Fibroblast of lung (primary cell): ENCODE measurements around the gene KRTAP19-7. TPM values are rescaled to one million over a fixed set of nuclear protein-coding genes. Genes with fewer than 3 reads are reported as not detected.

Experiments used
- DNase-seq, 2 donors: peaks; one replicate each; pipeline versions ENCODE4 v3.0.0 to v3.0.0-alpha.2; 2010; ENCODE audit warnings: low read depth in 2 of 2
- H2AFZ ChIP-seq: 2 replicates; pipeline ENCODE4 v1.5.1; 2012; ENCODE audit warnings: low read length, control low read depth, inconsistent platforms
- H3K27ac ChIP-seq: 2 replicates; pipeline ENCODE4 v1.5.1; 2011; ENCODE audit warnings: low read length, control low read depth; ENCODE audit not compliant: insufficient read depth
- H3K27me3 ChIP-seq: 2 replicates; pipeline ENCODE4 v1.5.1; 2011; ENCODE audit warnings: mild to moderate bottlenecking, low read length; ENCODE audit not compliant: control insufficient read depth, insufficient read depth
- H3K36me3 ChIP-seq: 2 replicates; pipeline ENCODE4 v1.5.1; 2011; ENCODE audit warnings: low read length; ENCODE audit not compliant: control insufficient read depth, insufficient read depth
- H3K4me1 ChIP-seq: 2 replicates; pipeline ENCODE4 v1.5.1; 2011; ENCODE audit warnings: low read length; ENCODE audit not compliant: control insufficient read depth, insufficient read depth; ENCODE audit errors: extremely low read depth
- H3K4me2 ChIP-seq: 2 replicates; pipeline ENCODE4 v1.5.1; 2011; ENCODE audit warnings: low read length, control low read depth; ENCODE audit not compliant: insufficient read depth; ENCODE audit errors: extremely low read depth
- H3K4me3 ChIP-seq, 4 experiments: fragments of 200-600 bp in 1 of 4; sonication (generic) in 1 of 4; replicated peaks in 1 of 4; 2 replicates each; pipeline ENCODE4 v1.5.1; 2011 to 2016; ENCODE audit warnings: low read length in 4 of 4, low read depth in 3 of 4, mild to moderate bottlenecking in 3 of 4, control low read depth in 2 of 4, inconsistent platforms in 1 of 4, mixed read lengths in 1 of 4; ENCODE audit not compliant: insufficient read depth in 1 of 4; ENCODE audit errors: control extremely low read depth in 1 of 4
- H3K79me2 ChIP-seq: 2 replicates; pipeline ENCODE4 v1.5.1; 2012; ENCODE audit warnings: mild to moderate bottlenecking, low read length, inconsistent platforms; ENCODE audit not compliant: control insufficient read depth, insufficient read depth
- H3K9ac ChIP-seq: 2 replicates; pipeline ENCODE4 v1.5.1; 2011; ENCODE audit warnings: mild to moderate bottlenecking, low read length, control low read depth; ENCODE audit not compliant: insufficient read depth
- H3K9me3 ChIP-seq: 2 replicates; pipeline ENCODE4 v1.5.1; 2012; ENCODE audit warnings: low read depth, low read length; ENCODE audit not compliant: control insufficient read depth, insufficient read depth
- H4K20me1 ChIP-seq: 2 replicates; pipeline ENCODE4 v1.5.1; 2011; ENCODE audit warnings: low read length; ENCODE audit not compliant: control insufficient read depth, insufficient read depth; ENCODE audit errors: extremely low read depth
- EZH2 ChIP-seq: IDR thresholded peaks from 2 replicates; pipeline ENCODE4 v1.5.1; 2012; ENCODE audit warnings: low read length, control low read depth, mild to moderate bottlenecking; ENCODE audit errors: missing control alignments
- polyA plus RNA-seq, 2 donors: library from polyadenylated mRNA; depleted of rRNA in 1 of 2; stranded (reverse) in 1 of 2; unstranded in 1 of 2; fragments of >200 nt; gene quantifications; 2 replicates each; pipeline ENCODE4 v1.2.1, GENCODE V29; 2011 to 2012; ENCODE audit warnings: missing spikeins in 1 of 2
- total RNA-seq: library from RNA; depleted of rRNA; stranded (reverse); fragments of >200 nt; gene quantifications from 2 replicates; pipeline ENCODE4 v1.2.1, GENCODE V29; 2014
- TF ChIP-seq, protein P1 (sequence below), 2 donors: IDR thresholded peaks in 1 of 2; conservative IDR thresholded peaks in 1 of 2; 1 replicate in 1 of 2; 2 replicates in 1 of 2; pipeline ENCODE4 v1.5.1; 2011 to 2012; ENCODE audit warnings: low read length in 2 of 2, control low read depth in 1 of 2, inconsistent platforms in 1 of 2, low read depth in 1 of 2, mild to moderate bottlenecking in 1 of 2

The KRTAP19-7 gene
- total and polyA plus RNA-seq, 2 donors (not counting 1 experiment from before 2014, with no cell fraction given): not detected

DNA sequence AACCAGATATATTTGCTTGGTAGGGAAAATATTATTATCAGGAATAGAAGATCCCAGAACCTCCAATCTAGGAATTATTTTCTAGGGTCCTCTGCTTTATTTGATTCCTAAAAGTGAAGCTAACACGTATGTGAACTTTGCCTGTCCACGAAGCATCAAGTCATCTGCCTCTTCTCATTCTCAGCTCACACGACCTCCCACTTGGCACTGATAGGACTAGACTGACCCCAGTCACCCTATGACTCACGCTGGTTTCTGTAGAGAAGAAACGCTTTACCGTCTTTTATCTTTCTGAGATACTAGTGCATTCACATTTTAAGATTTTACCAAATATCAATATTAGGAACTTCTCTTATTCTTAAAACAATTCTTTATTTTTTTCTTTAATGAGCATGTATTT, 2.0 kb upstream of the KRTAP19-7 start:
- H3K9me3 ChIP-seq: no peaks in the 10 kb centered on the region
- no peak for DNase-seq
- no peak overlapping the region for H3K27ac ChIP-seq
- no peaks in the 10 kb centered on the region for H3K36me3 ChIP-seq
- no peak for TF ChIP-seq EZH2
- H3K79me2 ChIP-seq: no peaks in the 10 kb centered on the region
- no peak overlapping the region for H3K4me2 ChIP-seq
- no peaks in the 10 kb centered on the region for H4K20me1 ChIP-seq
- no peak overlapping the region for H2AFZ ChIP-seq
- H3K9ac ChIP-seq: no peak overlapping the region
- no peak overlapping the region for H3K4me3 ChIP-seq
- H3K4me1 ChIP-seq: no peaks in the 10 kb centered on the region
- no peaks in the 10 kb centered on the region for H3K27me3 ChIP-seq

DNA sequence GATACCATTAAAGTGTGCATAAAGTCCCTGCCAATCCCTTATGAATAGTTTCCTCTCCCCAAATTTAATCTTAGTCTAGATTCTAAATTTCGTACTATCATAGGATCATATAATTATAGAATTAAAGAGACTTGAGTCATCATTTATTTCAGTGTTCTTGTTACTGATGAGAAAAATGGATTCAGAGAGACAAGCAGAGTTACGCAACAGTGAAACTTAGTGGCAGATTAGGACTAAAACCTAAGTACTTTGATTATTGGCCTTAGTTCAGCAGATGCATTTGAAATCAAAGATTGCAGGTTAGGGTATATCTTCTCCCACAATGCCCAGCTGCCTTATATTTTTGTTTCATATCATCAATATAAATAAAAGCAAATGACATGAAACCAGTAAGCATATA, 843 bp upstream of the KRTAP19-7 start:
- no peaks in the 10 kb centered on the region for H3K79me2 ChIP-seq
- TF ChIP-seq EZH2: no peak
- TF ChIP-seq, protein P1, sequence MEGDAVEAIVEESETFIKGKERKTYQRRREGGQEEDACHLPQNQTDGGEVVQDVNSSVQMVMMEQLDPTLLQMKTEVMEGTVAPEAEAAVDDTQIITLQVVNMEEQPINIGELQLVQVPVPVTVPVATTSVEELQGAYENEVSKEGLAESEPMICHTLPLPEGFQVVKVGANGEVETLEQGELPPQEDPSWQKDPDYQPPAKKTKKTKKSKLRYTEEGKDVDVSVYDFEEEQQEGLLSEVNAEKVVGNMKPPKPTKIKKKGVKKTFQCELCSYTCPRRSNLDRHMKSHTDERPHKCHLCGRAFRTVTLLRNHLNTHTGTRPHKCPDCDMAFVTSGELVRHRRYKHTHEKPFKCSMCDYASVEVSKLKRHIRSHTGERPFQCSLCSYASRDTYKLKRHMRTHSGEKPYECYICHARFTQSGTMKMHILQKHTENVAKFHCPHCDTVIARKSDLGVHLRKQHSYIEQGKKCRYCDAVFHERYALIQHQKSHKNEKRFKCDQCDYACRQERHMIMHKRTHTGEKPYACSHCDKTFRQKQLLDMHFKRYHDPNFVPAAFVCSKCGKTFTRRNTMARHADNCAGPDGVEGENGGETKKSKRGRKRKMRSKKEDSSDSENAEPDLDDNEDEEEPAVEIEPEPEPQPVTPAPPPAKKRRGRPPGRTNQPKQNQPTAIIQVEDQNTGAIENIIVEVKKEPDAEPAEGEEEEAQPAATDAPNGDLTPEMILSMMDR (conservative IDR thresholded peaks at IDR 0.05 in 1 of 2, IDR thresholded peaks at IDR 0.05 in 1 of 2; ENCODE audit: low read depth in 1 of 2, low read length in 2 of 2): no peak
- no peaks in the 10 kb centered on the region for H3K4me1 ChIP-seq
- no peaks in the 10 kb centered on the region for H3K27me3 ChIP-seq
- no peak overlapping the region for H3K27ac ChIP-seq
- no peaks in the 10 kb centered on the region for H3K9me3 ChIP-seq
- H3K36me3 ChIP-seq: no peaks in the 10 kb centered on the region
- no peaks in the 10 kb centered on the region for H4K20me1 ChIP-seq
- H2AFZ ChIP-seq: no peak overlapping the region
- H3K9ac ChIP-seq: no peak overlapping the region
- no peak overlapping the region for H3K4me2 ChIP-seq
- DNase-seq: no peak
- no peak overlapping the region for H3K4me3 ChIP-seq

GRCh38 chr21:30555095-30555494, 6.0 kb downstream of the KRTAP19-7 start:
- Histone ChIP-seq H3K4me3 (no peak overlapping the region), H3K27me3 (no peaks in the 10 kb centered on the region), H3K4me1 (no peaks in the 10 kb centered on the region), H2AFZ (no peak overlapping the region), H3K9me3 (no peaks in the 10 kb centered on the region), H3K36me3 (no peaks in the 10 kb centered on the region), H3K79me2 (no peaks in the 10 kb centered on the region), H3K9ac (no peak overlapping the region), H3K27ac (no peak overlapping the region), H3K4me2 (no peak overlapping the region), H4K20me1 (no peaks in the 10 kb centered on the region)
- TF ChIP-seq EZH2: no peak
- TF ChIP-seq, protein P1 (conservative IDR thresholded peaks at IDR 0.05 in 1 of 2, IDR thresholded peaks at IDR 0.05 in 1 of 2; ENCODE audit: low read depth in 1 of 2, low read length in 2 of 2): no peak
- no peak for DNase-seq
